ENCODE data around the gene ARX. TPM values are rescaled to one million over a fixed set of nuclear protein-coding genes. Genes with fewer than 3 reads are reported as not detected.

The ARX gene
- 0.25 and 0.74 TPM in 2 replicates for polyA plus RNA-seq (2014; cell fraction: cytosol; rRNA removed)
- polyA plus RNA-seq (2014; cell fraction: nucleus; rRNA removed), result 0.53 and 0.76 TPM in 2 replicates

GRCh38 chrX:25015486-25016360, at the start of gene ARX:
ARX (minus strand) TSS chrX:25015965; CDS start chrX:25015737, 228 bp downstream.
- DNase-seq (ENCODE audit: low spot score), result peak; percentile 80

GRCh38 chrX:25059273-25059672, 43.5 kb upstream of the ARX start:
- DNase-seq (ENCODE audit: low spot score), result no peak

- no peak for DNase-seq (ENCODE audit: low spot score)
These were observed 37.2 kb upstream of the ARX start for GRCh38 chrX:25052798-25053534.

- DNase-seq (ENCODE audit: low spot score), result no peak
These were observed 34.2 kb upstream of the ARX start for GRCh38 chrX:25049971-25050370.

- DNase-seq (ENCODE audit: low spot score), result no peak
These were observed 33.6 kb upstream of the ARX start for GRCh38 chrX:25049357-25049756.

- DNase-seq (ENCODE audit: low spot score), result no peak
These were observed 32.4 kb upstream of the ARX start for GRCh38 chrX:25048178-25048577.

- no peak for DNase-seq (ENCODE audit: low spot score)
These were observed 27.4 kb upstream of the ARX start for GRCh38 chrX:25043192-25043591.

GRCh38 chrX:25039036-25039435, 23.3 kb upstream of the ARX start:
- no peak for DNase-seq (ENCODE audit: low spot score)

GRCh38 chrX:25034889-25035288, 19.1 kb upstream of the ARX start:
- DNase-seq (ENCODE audit: low spot score), result no peak

GRCh38 chrX:25029288-25029825, 13.6 kb upstream of the ARX start:
- no peak for DNase-seq (ENCODE audit: low spot score)

- DNase-seq (ENCODE audit: low spot score), result no peak
These were observed 13.0 kb upstream of the ARX start for GRCh38 chrX:25028726-25029125.

GRCh38 chrX:25026576-25026975, 10.8 kb upstream of the ARX start:
- DNase-seq (ENCODE audit: low spot score), result no peak

- no peak for DNase-seq (ENCODE audit: low spot score)
These were observed 9.8 kb upstream of the ARX start for GRCh38 chrX:25025615-25026014.

- no peak for DNase-seq (ENCODE audit: low spot score)
These were observed 8.1 kb upstream of the ARX start for GRCh38 chrX:25023908-25024307.

GRCh38 chrX:25022499-25023325, 6.9 kb upstream of the ARX start:
- no peak for DNase-seq (ENCODE audit: low spot score)

- DNase-seq (ENCODE audit: low spot score), result peak; percentile 24
These were observed 5.2 kb upstream of the ARX start for GRCh38 chrX:25020905-25021449.

GRCh38 chrX:25020391-25020904, 4.7 kb upstream of the ARX start:
- no peak for DNase-seq (ENCODE audit: low spot score)

- DNase-seq (ENCODE audit: low spot score), result no peak
These were observed 4.1 kb upstream of the ARX start for GRCh38 chrX:25019707-25020390.

- no peak for DNase-seq (ENCODE audit: low spot score)
These were observed 2.9 kb upstream of the ARX start for GRCh38 chrX:25018682-25019081.

- peak; percentile 31 for DNase-seq (ENCODE audit: low spot score)
These were observed 2.0 kb upstream of the ARX start for GRCh38 chrX:25017667-25018247.

Measured in SK-N-DZ (cell line).